Heart left ventricle (tissue), 11 donors: Measurements from ENCODE around the gene CDR2L. TPM values are rescaled to one million over a fixed set of nuclear protein-coding genes. Genes with fewer than 3 reads are reported as not detected.

Experiments
- polyA plus RNA-seq, 2 donors: library from polyadenylated mRNA; stranded (reverse); fragments of 200-250 nt; gene quantifications; one replicate each; pipeline ENCODE4 v1.2.3, GENCODE V29; 2013
- total RNA-seq, 9 donors: library from RNA; depleted of rRNA in 2 of 9; stranded (reverse); fragments of >200 nt in 2 of 9; fragmentation: NEBNext Ultra II Directional in 3 of 9; extraction: Animal tissue kit (Norgen Biotek cat#: 25700) in 3 of 9; gene quantifications; one replicate each; pipeline versions ENCODE4 v1.1.0 to v1.2.4, GENCODE V29; 2016 to 2023
- donor health status: ischemic (EF 13 %, LVEDD 7.1; RV severe dilation, severe dysfunction).
- donor health status: healthy with polysubstance abuse.
- donor health status: DM: no; HTN: yes; CAD: no.
- donor health status: DM: no; HTN: no; CAD: no.
- donor health status: ischemic (EF 25% LVEDD 5.7; RV mildly dilated, moderate dysfunction).
- donor health status: healthy.
- donor health status: DM: yes; HTN: yes; CAD: no.
- donor health status: PGD.
- donor health status: nonischemic (EF 23%, LVEDD 6.1; RV moderate dilation, normal function).

The CDR2L gene
- total and polyA plus RNA-seq, 11 donors = 13.0 to 56.4 (median 18.1) TPM

Other genes with a start within 250 kb of the CDR2L start
- gene NHERF1, start 239.0 kb upstream of the CDR2L start, total RNA-seq = 10 to 100 TPM; 11.6 to 42.2 (median 19.2) TPM
- gene NHERF1, start 239.0 kb upstream of the CDR2L start, polyA plus RNA-seq = 10 to 100 TPM in 1 of 2 donors, 1 to 10 TPM in 1; 7.5 to 37.7 TPM
- gene NAT9, start 211.3 kb upstream of the CDR2L start, total RNA-seq = 10 to 100 TPM in 7 of 9 donors, 1 to 10 TPM in 2; 7.9 to 22.9 (median 17.1) TPM
- gene NAT9, start 211.3 kb upstream of the CDR2L start, polyA plus RNA-seq = 10 to 100 TPM; 18.2 to 36.6 TPM
- 1 to 10 TPM in 2 of 9 donors, under 1 TPM in 7; 0.09 to 3.1 (median 0.45) TPM for gene GRIN2C, start 127.7 kb upstream of the CDR2L start, total RNA-seq
- gene GRIN2C, start 127.7 kb upstream of the CDR2L start, polyA plus RNA-seq = under 1 TPM; 0.23 to 0.25 TPM
- 1 to 10 TPM; 2.5 to 8.7 (median 4.7) TPM for gene FDXR, start 114.6 kb upstream of the CDR2L start, total RNA-seq
- gene FDXR, start 114.6 kb upstream of the CDR2L start, polyA plus RNA-seq = 1 to 10 TPM; 3.7 to 5.5 TPM
- gene FADS6, start 94.0 kb upstream of the CDR2L start, total RNA-seq = not detected
- gene FADS6, start 94.0 kb upstream of the CDR2L start, polyA plus RNA-seq = not detected
- gene USH1G, start 64.4 kb upstream of the CDR2L start, total RNA-seq = not detected
- gene USH1G, start 64.4 kb upstream of the CDR2L start, polyA plus RNA-seq = not detected
- gene OTOP2, start 63.4 kb upstream of the CDR2L start, total RNA-seq = not detected
- not detected for gene OTOP2, start 63.4 kb upstream of the CDR2L start, polyA plus RNA-seq
- not detected for gene OTOP3, start 51.7 kb upstream of the CDR2L start, total RNA-seq
- gene OTOP3, start 51.7 kb upstream of the CDR2L start, polyA plus RNA-seq = not detected
- gene HID1, start 14.9 kb upstream of the CDR2L start, total RNA-seq = 10 to 100 TPM in 4 of 9 donors, 1 to 10 TPM in 5; 5.7 to 15.7 (median 9.8) TPM
- 10 to 100 TPM in 1 of 2 donors, 1 to 10 TPM in 1; 6.7 to 10.7 TPM for gene HID1, start 14.9 kb upstream of the CDR2L start, polyA plus RNA-seq
- 10 to 100 TPM; 41.0 to 89.4 (median 55.8) TPM for gene MRPL58, start 25.0 kb downstream of the CDR2L start, total RNA-seq
- gene MRPL58, start 25.0 kb downstream of the CDR2L start, polyA plus RNA-seq = 10 to 100 TPM; 82.0 to 93.8 TPM
- gene ATP5PD, start 59.3 kb downstream of the CDR2L start, total RNA-seq = 1,000 to 10,000 TPM in 1 of 9 donors, 100 to 1,000 TPM in 8; 597 to 1,208 (median 875) TPM
- 1,000 to 10,000 TPM in 1 of 2 donors, 100 to 1,000 TPM in 1; 725 to 2,623 TPM for gene ATP5PD, start 59.3 kb downstream of the CDR2L start, polyA plus RNA-seq
- 10 to 100 TPM; 19.8 to 37.7 (median 31.5) TPM for gene KCTD2, start 59.6 kb downstream of the CDR2L start, total RNA-seq
- 10 to 100 TPM; 15.7 to 38.7 TPM for gene KCTD2, start 59.6 kb downstream of the CDR2L start, polyA plus RNA-seq
- 10 to 100 TPM in 6 of 9 donors, 1 to 10 TPM in 3; 4.8 to 23.3 (median 11.1) TPM for gene SLC16A5, start 100.3 kb downstream of the CDR2L start, total RNA-seq
- gene SLC16A5, start 100.3 kb downstream of the CDR2L start, polyA plus RNA-seq = 1 to 10 TPM; 4.3 to 7.8 TPM
- gene ARMC7, start 122.3 kb downstream of the CDR2L start, total RNA-seq = 1 to 10 TPM; 3.9 to 7.9 (median 5.2) TPM
- gene ARMC7, start 122.3 kb downstream of the CDR2L start, polyA plus RNA-seq = 1 to 10 TPM; 4.9 to 7.1 TPM
- 10 to 100 TPM; 15.9 to 56.0 (median 22.8) TPM for gene NT5C, start 144.1 kb downstream of the CDR2L start, total RNA-seq
- 10 to 100 TPM; 29.0 to 45.7 TPM for gene NT5C, start 144.1 kb downstream of the CDR2L start, polyA plus RNA-seq
- gene JPT1, start 166.9 kb downstream of the CDR2L start, total RNA-seq = 10 to 100 TPM; 10.4 to 60.8 (median 16.0) TPM
- 10 to 100 TPM; 41.8 to 68.0 TPM for gene JPT1, start 166.9 kb downstream of the CDR2L start, polyA plus RNA-seq
- 100 to 1,000 TPM in 7 of 9 donors, 10 to 100 TPM in 2; 50.1 to 277 (median 207) TPM for gene SUMO2, start 195.3 kb downstream of the CDR2L start, total RNA-seq
- gene SUMO2, start 195.3 kb downstream of the CDR2L start, polyA plus RNA-seq = 10 to 100 TPM; 47.1 to 78.7 TPM
- gene NUP85, start 218.0 kb downstream of the CDR2L start, total RNA-seq = 10 to 100 TPM in 8 of 9 donors, 1 to 10 TPM in 1; 9.4 to 40.9 (median 21.5) TPM
- 10 to 100 TPM; 14.3 to 27.6 TPM for gene NUP85, start 218.0 kb downstream of the CDR2L start, polyA plus RNA-seq